A673 (cell line): ENCODE data around the gene BUD31. TPM values are rescaled to one million over a fixed set of nuclear protein-coding genes. Genes with fewer than 3 reads are reported as not detected.

Experiments
- BruUV-seq: library from RNA; stranded (reverse); fragments of 400-500 nt; replicated peaks from 2 replicates; lab custom pipeline; 2021; lab: Mats Ljungman, UMichigan
- CTCF ChIA-PET: fragments of 300-600 bp; sonication (Branson Sonifier 250); formaldehyde crosslinking; loops from one replicate; lab custom pipeline; 2022; ENCODE audit warnings: antibody characterized with exemption; lab: Charles Lee
- POLR2A ChIA-PET: fragments of 300-600 bp; sonication (Branson Sonifier 250); formaldehyde crosslinking; loops from one replicate; lab custom pipeline; 2022; ENCODE audit warnings: antibody characterized with exemption; ENCODE audit not compliant: low non-redundant PET; lab: Charles Lee
- DNase-seq: peaks from one replicate; pipeline ENCODE4 v3.0.0-alpha.2; 2015; ENCODE audit warnings: low spot score
- H3K27ac ChIP-seq: fragments of 200-600 bp; sonication (generic); 2 replicates; pipeline ENCODE4 v1.5.1; 2016; ENCODE audit warnings: mixed run types, low read depth, mild to moderate bottlenecking, mixed read lengths, antibody characterized with exemption, low read length; ENCODE audit not compliant: poor library complexity, severe bottlenecking
- H3K27me3 ChIP-seq: fragments of 200-600 bp; sonication (generic); replicated peaks from 2 replicates; pipeline ENCODE4 v1.6.1; 2017; ENCODE audit warnings: mixed run types, low read depth, mild to moderate bottlenecking, mixed read lengths, antibody characterized with exemption, low read length; ENCODE audit not compliant: insufficient read depth, poor library complexity
- H3K36me3 ChIP-seq: fragments of 200-600 bp; sonication (generic); 2 replicates; pipeline ENCODE4 v1.6.1; 2016; ENCODE audit warnings: mixed run types, mild to moderate bottlenecking, mixed read lengths, antibody characterized with exemption, low read length; ENCODE audit not compliant: insufficient read depth, poor library complexity, severe bottlenecking
- H3K4me1 ChIP-seq: fragments of 200-600 bp; sonication (generic); 2 replicates; pipeline ENCODE4 v1.6.1; 2017; ENCODE audit warnings: mixed run types, mild to moderate bottlenecking, mixed read lengths, antibody characterized with exemption, low read length; ENCODE audit not compliant: insufficient read depth, poor library complexity, severe bottlenecking
- H3K4me3 ChIP-seq: fragments of 200-600 bp; sonication (generic); 2 replicates; pipeline ENCODE4 v1.5.1; 2016; ENCODE audit warnings: low read depth, mixed run types, mild to moderate bottlenecking, mixed read lengths, low read length; ENCODE audit not compliant: poor library complexity, severe bottlenecking
- H3K9me3 ChIP-seq: fragments of 200-600 bp; sonication (generic); 2 replicates; pipeline ENCODE4 v1.6.1; 2016; ENCODE audit warnings: mixed run types, low read depth, mild to moderate bottlenecking, mixed read lengths, antibody characterized with exemption, low read length; ENCODE audit not compliant: poor library complexity, severe bottlenecking
- EZH2 ChIP-seq: fragments of 200-600 bp; sonication (generic); IDR thresholded peaks from 2 replicates; pipeline ENCODE4 v1.6.1; 2017; ENCODE audit warnings: borderline replicate concordance, low read depth, mild to moderate bottlenecking, mixed read lengths, antibody characterized with exemption, low read length; ENCODE audit not compliant: poor library complexity, severe bottlenecking
- intact Hi-C: fragments of 100-400 bp; cut with micrococcal nuclease; formaldehyde crosslinking; loops from one replicate; pipeline ENCODE4 v1.10.0; 2022; ENCODE audit not compliant: unreplicated experiment
- total RNA-seq: library from RNA; stranded (reverse); gene quantifications from 2 replicates; pipeline ENCODE4 v1.2.3, GENCODE V29; 2021
- TF ChIP-seq, protein P1 (sequence below): fragments of 300-800, 200-600 bp; sonication (generic); conservative IDR thresholded peaks from 2 replicates; pipeline ENCODE4 v1.5.1; 2017; ENCODE audit warnings: low read depth, mild to moderate bottlenecking, antibody characterized with exemption, low read length, moderate library complexity, mixed read lengths

Gene BUD31
- total RNA-seq, 1 experiment from 2014 or later: 194 TPM

GRCh38 chr7:99380032-99380822 lies 28.5 kb upstream of the BUD31 start:
- CTCF ChIA-PET: no interaction called here
- TSS peak; percentile 16 for BruUV-seq
- TF ChIP-seq EZH2: no peak
- TF ChIP-seq, protein P1, sequence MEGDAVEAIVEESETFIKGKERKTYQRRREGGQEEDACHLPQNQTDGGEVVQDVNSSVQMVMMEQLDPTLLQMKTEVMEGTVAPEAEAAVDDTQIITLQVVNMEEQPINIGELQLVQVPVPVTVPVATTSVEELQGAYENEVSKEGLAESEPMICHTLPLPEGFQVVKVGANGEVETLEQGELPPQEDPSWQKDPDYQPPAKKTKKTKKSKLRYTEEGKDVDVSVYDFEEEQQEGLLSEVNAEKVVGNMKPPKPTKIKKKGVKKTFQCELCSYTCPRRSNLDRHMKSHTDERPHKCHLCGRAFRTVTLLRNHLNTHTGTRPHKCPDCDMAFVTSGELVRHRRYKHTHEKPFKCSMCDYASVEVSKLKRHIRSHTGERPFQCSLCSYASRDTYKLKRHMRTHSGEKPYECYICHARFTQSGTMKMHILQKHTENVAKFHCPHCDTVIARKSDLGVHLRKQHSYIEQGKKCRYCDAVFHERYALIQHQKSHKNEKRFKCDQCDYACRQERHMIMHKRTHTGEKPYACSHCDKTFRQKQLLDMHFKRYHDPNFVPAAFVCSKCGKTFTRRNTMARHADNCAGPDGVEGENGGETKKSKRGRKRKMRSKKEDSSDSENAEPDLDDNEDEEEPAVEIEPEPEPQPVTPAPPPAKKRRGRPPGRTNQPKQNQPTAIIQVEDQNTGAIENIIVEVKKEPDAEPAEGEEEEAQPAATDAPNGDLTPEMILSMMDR: no peak
- DNase-seq: peak; percentile 57
- no peak overlapping the region for H3K4me3 ChIP-seq
- H3K36me3 ChIP-seq: no peaks in the 10 kb centered on the region
- intact Hi-C loops: no loop called here
- H3K27ac ChIP-seq: peak overlapping the region; percentile 62
- peaks cover 23% of the 10 kb centered on the region for H3K4me1 ChIP-seq
- H3K27me3 ChIP-seq: no peaks in the 10 kb centered on the region
- no peaks in the 10 kb centered on the region for H3K9me3 ChIP-seq
- POLR2A ChIA-PET: no interaction called here

- POLR2A ChIA-PET: no interaction called here
- CTCF ChIA-PET: interaction anchor here (0.6 kb wide), 1 partner anchor 354 kb away, joined by 6 read pairs; the partner anchor contains the start of gene CYP3A7
- H3K27ac ChIP-seq: peak overlapping the region; percentile 62
- TF ChIP-seq, protein P1: no peak
- no peak for TF ChIP-seq EZH2
- no peak overlapping the region for H3K4me3 ChIP-seq
- DNase-seq: no peak
- H3K4me1 ChIP-seq: peaks cover 20% of the 10 kb centered on the region
- H3K36me3 ChIP-seq: no peaks in the 10 kb centered on the region
- intact Hi-C loops: no loop called here
- H3K27me3 ChIP-seq: no peaks in the 10 kb centered on the region
- H3K9me3 ChIP-seq: no peaks in the 10 kb centered on the region
- BruUV-seq: no TSS peak
These were observed 27.7 kb upstream of the BUD31 start for GRCh38 chr7:99380823-99381663.

- H3K4me1 ChIP-seq: peaks cover 20% of the 10 kb centered on the region
- H3K4me3 ChIP-seq: no peak overlapping the region
- H3K36me3 ChIP-seq: no peaks in the 10 kb centered on the region
- no TSS peak for BruUV-seq
- no peak for DNase-seq
- POLR2A ChIA-PET: no interaction called here
- no peaks in the 10 kb centered on the region for H3K27me3 ChIP-seq
- H3K27ac ChIP-seq: no peak overlapping the region
- CTCF ChIA-PET: no interaction called here
- intact Hi-C loops: no loop called here
- no peak for TF ChIP-seq EZH2
- TF ChIP-seq, protein P1: no peak
- H3K9me3 ChIP-seq: no peaks in the 10 kb centered on the region
These were observed 27.1 kb upstream of the BUD31 start for GRCh38 chr7:99381664-99382075.
